Measurements from ENCODE around the gene ZDHHC19.

The ZDHHC19 gene

GRCh38 chr3:196198771-196199753 lies 12.1 kb downstream of the ZDHHC19 start:
- no peak for DNase-seq (ENCODE audit: low read depth, low spot score)
- WGBS (ENCODE audit: insufficient coverage, insufficient read length): no CpG with 5 or more reads among the region's 19 CpGs
- Histone ChIP-seq H3K27me3 (ENCODE audit: control insufficient read depth, insufficient read depth, low read length) (no peaks in the 10 kb centered on the region), H3K4me1 (ENCODE audit: control insufficient read depth, insufficient read depth, low read length) (peaks cover 3% of the 10 kb centered on the region), H3K36me3 (ENCODE audit: control insufficient read depth, insufficient read depth, low read length) (no peaks in the 10 kb centered on the region; the same call in 1 of the 2 replicates), H3K4me3 (ENCODE audit: low read length) (no peak overlapping the region), H3K9me3 (ENCODE audit: control insufficient read depth, insufficient read depth, low read length) (no peaks in the 10 kb centered on the region), H3K27ac (ENCODE audit: low read length) (no peak overlapping the region)

GRCh38 chr3:196198081-196198675 lies 13.0 kb downstream of the ZDHHC19 start:
- Histone ChIP-seq H3K27ac (ENCODE audit: low read length) (no peak overlapping the region), H3K4me3 (ENCODE audit: low read length) (no peak overlapping the region), H3K9me3 (ENCODE audit: control insufficient read depth, insufficient read depth, low read length) (no peaks in the 10 kb centered on the region), H3K27me3 (ENCODE audit: control insufficient read depth, insufficient read depth, low read length) (no peaks in the 10 kb centered on the region), H3K4me1 (ENCODE audit: control insufficient read depth, insufficient read depth, low read length) (peaks cover 3% of the 10 kb centered on the region), H3K36me3 (ENCODE audit: control insufficient read depth, insufficient read depth, low read length) (no peaks in the 10 kb centered on the region; the same call in 1 of the 2 replicates)
- WGBS (ENCODE audit: insufficient coverage, insufficient read length): no CpG with 5 or more reads among the region's 15 CpGs
- no peak for DNase-seq (ENCODE audit: low read depth, low spot score)

- Histone ChIP-seq H3K36me3 (ENCODE audit: control insufficient read depth, insufficient read depth, low read length) (no peaks in the 10 kb centered on the region; the same call in 1 of the 2 replicates), H3K27me3 (ENCODE audit: control insufficient read depth, insufficient read depth, low read length) (no peaks in the 10 kb centered on the region), H3K9me3 (ENCODE audit: control insufficient read depth, insufficient read depth, low read length) (no peaks in the 10 kb centered on the region), H3K4me3 (ENCODE audit: low read length) (no peak overlapping the region), H3K4me1 (ENCODE audit: control insufficient read depth, insufficient read depth, low read length) (peaks cover 3% of the 10 kb centered on the region), H3K27ac (ENCODE audit: low read length) (no peak overlapping the region)
- DNase-seq (ENCODE audit: low read depth, low spot score): no peak
- no CpG with 5 or more reads among the region's 17 CpGs for WGBS (ENCODE audit: insufficient coverage, insufficient read length)
These were observed 13.7 kb downstream of the ZDHHC19 start for GRCh38 chr3:196197524-196197923.

DNA sequence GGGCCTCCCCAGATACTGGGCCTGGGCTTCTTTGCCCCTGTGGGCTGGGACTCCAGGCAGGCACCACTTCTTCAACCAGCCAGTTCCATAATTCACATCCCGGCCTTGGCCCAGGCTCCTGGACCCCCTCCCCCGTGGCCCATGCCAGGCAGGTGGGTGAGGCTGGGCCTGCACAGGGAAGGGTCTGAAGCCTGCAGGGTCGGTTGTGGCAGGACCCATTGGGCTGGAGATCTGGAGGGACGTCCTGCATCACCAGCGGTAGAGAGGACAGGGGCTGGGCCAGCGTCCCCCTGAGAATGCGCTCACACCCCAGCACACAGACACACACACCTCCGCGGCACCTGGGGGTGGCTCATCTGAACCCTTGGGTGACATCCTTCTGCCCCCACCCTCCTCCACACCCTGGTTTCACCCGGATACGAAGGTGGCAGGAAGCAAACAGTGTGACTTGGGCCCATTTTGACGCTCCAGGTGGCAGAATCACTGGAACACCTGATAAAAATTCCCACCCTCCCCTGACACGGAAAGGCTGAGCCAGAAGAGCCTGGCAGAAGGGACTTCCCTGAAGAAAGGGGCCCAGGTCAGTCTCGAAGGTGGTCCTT lies 15.4 kb downstream of the ZDHHC19 start:
- no peaks in the 10 kb centered on the region for H3K27me3 ChIP-seq (ENCODE audit: control insufficient read depth, insufficient read depth, low read length)
- WGBS (ENCODE audit: insufficient coverage, insufficient read length): no CpG with 5 or more reads among the region's 14 CpGs
- peaks cover 3% of the 10 kb centered on the region; the same call in 1 of the 2 replicates for H3K4me1 ChIP-seq (ENCODE audit: control insufficient read depth, insufficient read depth, low read length)

GRCh38 chr3:196194542-196194915 lies 16.7 kb downstream of the ZDHHC19 start:
- no CpG with 5 or more reads among the region's 5 CpGs for WGBS (ENCODE audit: insufficient coverage, insufficient read length)
- H3K4me1 ChIP-seq (ENCODE audit: control insufficient read depth, insufficient read depth, low read length): peaks cover 3% of the 10 kb centered on the region; the same call in 1 of the 2 replicates
- no peak for DNase-seq (ENCODE audit: low read depth, low spot score)
- H3K27ac ChIP-seq (ENCODE audit: low read length): no peak overlapping the region
- H3K36me3 ChIP-seq (ENCODE audit: control insufficient read depth, insufficient read depth, low read length): no peaks in the 10 kb centered on the region; the same call in 1 of the 2 replicates
- no peaks in the 10 kb centered on the region for H3K9me3 ChIP-seq (ENCODE audit: control insufficient read depth, insufficient read depth, low read length)
- H3K27me3 ChIP-seq (ENCODE audit: control insufficient read depth, insufficient read depth, low read length): no peaks in the 10 kb centered on the region
- H3K4me3 ChIP-seq (ENCODE audit: low read length): no peak overlapping the region

More for the DNA sequence above, 15.4 kb downstream of the ZDHHC19 start:
- Histone ChIP-seq H3K4me3 (ENCODE audit: low read length) (no peak overlapping the region), H3K36me3 (ENCODE audit: control insufficient read depth, insufficient read depth, low read length) (no peaks in the 10 kb centered on the region; the same call in 1 of the 2 replicates), H3K9me3 (ENCODE audit: control insufficient read depth, insufficient read depth, low read length) (no peaks in the 10 kb centered on the region), H3K27ac (ENCODE audit: low read length) (no peak overlapping the region)
- no peak for DNase-seq (ENCODE audit: low read depth, low spot score)

- Histone ChIP-seq H3K4me1 (ENCODE audit: control insufficient read depth, insufficient read depth, low read length) (peaks cover 3% of the 10 kb centered on the region; the same call in 1 of the 2 replicates), H3K27me3 (ENCODE audit: control insufficient read depth, insufficient read depth, low read length) (no peaks in the 10 kb centered on the region), H3K27ac (ENCODE audit: low read length) (no peak overlapping the region), H3K36me3 (ENCODE audit: control insufficient read depth, insufficient read depth, low read length) (no peaks in the 10 kb centered on the region; the same call in 1 of the 2 replicates), H3K9me3 (ENCODE audit: control insufficient read depth, insufficient read depth, low read length) (no peaks in the 10 kb centered on the region), H3K4me3 (ENCODE audit: low read length) (no peak overlapping the region)
- no peak for DNase-seq (ENCODE audit: low read depth, low spot score)
- no CpG with 5 or more reads among the region's 13 CpGs for WGBS (ENCODE audit: insufficient coverage, insufficient read length)
These were observed 17.3 kb downstream of the ZDHHC19 start for GRCh38 chr3:196193736-196194541.

DNA sequence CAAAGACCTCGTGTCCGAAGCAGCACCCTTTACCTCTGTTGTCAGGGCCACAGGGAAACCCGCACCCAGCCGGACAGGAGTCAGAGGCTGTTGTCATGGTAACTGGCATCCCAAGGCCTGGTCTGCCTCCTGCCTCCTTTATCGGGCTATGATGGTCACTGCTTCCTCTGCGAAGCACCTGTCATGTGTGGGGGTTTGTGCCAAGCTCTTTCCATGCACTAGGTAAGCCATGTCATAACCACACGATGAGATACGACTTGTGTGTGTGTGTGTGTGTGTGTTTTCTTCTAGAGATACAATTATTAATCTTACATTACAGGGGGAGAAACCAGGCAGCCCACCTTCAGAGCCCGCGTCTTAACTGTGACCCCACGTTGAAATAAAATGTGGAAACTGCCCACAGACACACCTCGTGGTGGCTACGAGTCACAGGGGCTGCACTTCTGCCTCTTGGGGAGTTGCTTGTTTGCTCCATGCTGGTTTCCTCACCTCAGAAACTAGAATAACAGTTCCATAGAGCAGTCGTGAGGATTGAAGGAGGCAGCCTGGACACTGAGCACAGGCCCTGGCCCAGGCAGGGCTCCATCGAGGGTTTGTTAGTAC lies 18.0 kb downstream of the ZDHHC19 start:
- no peaks in the 10 kb centered on the region; the same call in 1 of the 2 replicates for H3K36me3 ChIP-seq (ENCODE audit: control insufficient read depth, insufficient read depth, low read length)
- WGBS (ENCODE audit: insufficient coverage, insufficient read length): no CpG with 5 or more reads among the region's 15 CpGs

DNA sequence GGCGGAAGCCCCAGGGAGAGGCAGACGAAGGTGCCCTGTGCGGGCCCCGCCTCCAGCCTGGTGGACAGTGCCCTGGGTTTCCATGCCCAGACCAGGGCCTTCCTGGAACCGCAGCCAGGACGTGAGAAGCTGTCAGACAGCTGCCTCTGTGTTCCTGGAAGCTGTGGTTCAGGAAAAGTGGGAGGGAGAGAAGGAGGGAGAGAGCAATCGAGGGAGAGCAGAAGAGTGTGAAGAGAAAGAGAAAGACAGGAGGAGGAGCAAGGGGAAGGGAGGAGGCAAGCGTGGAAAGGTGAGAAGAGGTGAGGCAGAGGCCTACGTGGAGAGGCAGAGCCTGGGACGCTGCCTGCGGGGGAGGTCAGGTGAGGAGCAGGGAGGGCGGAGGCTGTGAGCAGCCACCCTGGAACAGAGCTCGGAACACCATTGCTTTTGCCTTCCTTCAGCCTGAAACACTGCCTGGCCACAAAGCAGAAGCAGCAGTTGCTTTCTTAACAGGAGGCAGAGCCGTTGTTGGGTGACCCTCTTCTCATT lies 18.6 kb downstream of the ZDHHC19 start:
- no CpG with 5 or more reads among the region's 14 CpGs for WGBS (ENCODE audit: insufficient coverage, insufficient read length)
- Histone ChIP-seq H3K27me3 (ENCODE audit: control insufficient read depth, insufficient read depth, low read length) (no peaks in the 10 kb centered on the region), H3K4me3 (ENCODE audit: low read length) (no peak overlapping the region), H3K36me3 (ENCODE audit: control insufficient read depth, insufficient read depth, low read length) (no peaks in the 10 kb centered on the region), H3K4me1 (ENCODE audit: control insufficient read depth, insufficient read depth, low read length) (peaks cover 3% of the 10 kb centered on the region; the same call in 1 of the 2 replicates), H3K9me3 (ENCODE audit: control insufficient read depth, insufficient read depth, low read length) (no peaks in the 10 kb centered on the region), H3K27ac (ENCODE audit: low read length) (no peak overlapping the region)
- DNase-seq (ENCODE audit: low read depth, low spot score): no peak

More for the DNA sequence above, 18.0 kb downstream of the ZDHHC19 start:
- Histone ChIP-seq H3K4me3 (ENCODE audit: low read length) (no peak overlapping the region), H3K4me1 (ENCODE audit: control insufficient read depth, insufficient read depth, low read length) (peaks cover 3% of the 10 kb centered on the region; the same call in 1 of the 2 replicates), H3K27ac (ENCODE audit: low read length) (no peak overlapping the region), H3K9me3 (ENCODE audit: control insufficient read depth, insufficient read depth, low read length) (no peaks in the 10 kb centered on the region), H3K27me3 (ENCODE audit: control insufficient read depth, insufficient read depth, low read length) (no peaks in the 10 kb centered on the region)
- no peak for DNase-seq (ENCODE audit: low read depth, low spot score)

DNA sequence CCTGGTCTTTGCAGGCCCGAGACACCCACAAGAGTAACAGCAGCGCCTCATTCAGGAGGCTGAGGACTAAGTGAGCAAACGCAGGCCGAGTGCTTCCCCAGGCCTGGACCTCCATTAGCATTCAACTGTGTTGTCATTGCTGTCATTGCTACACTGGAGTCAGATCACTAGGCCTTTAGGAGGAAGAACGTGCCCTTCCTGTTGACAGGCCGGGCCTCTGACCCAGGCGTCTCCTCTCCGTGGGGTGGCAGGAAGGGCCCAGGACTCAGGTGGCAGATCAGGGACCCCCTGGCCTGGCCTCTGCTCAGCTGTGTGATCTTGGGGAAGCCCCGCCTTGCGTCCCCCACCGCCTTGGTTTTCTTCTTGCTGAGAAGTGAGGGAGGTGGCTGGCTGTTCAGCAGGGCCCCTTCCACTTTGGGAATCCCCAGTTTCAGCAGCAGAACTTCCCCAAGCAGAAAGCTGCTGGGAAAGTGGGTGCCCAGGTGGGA lies 19.1 kb downstream of the ZDHHC19 start:
- Histone ChIP-seq H3K4me1 (ENCODE audit: control insufficient read depth, insufficient read depth, low read length) (peaks cover 3% of the 10 kb centered on the region; the same call in 1 of the 2 replicates), H3K9me3 (ENCODE audit: control insufficient read depth, insufficient read depth, low read length) (no peaks in the 10 kb centered on the region), H3K4me3 (ENCODE audit: low read length) (no peak overlapping the region), H3K36me3 (ENCODE audit: control insufficient read depth, insufficient read depth, low read length) (no peaks in the 10 kb centered on the region), H3K27ac (ENCODE audit: low read length) (no peak overlapping the region), H3K27me3 (ENCODE audit: control insufficient read depth, insufficient read depth, low read length) (no peaks in the 10 kb centered on the region)
- no peak for DNase-seq (ENCODE audit: low read depth, low spot score)
- no CpG with 5 or more reads among the region's 11 CpGs for WGBS (ENCODE audit: insufficient coverage, insufficient read length)
